B cell (primary cell): ENCODE data around the gene RBMS3. TPM values are rescaled to one million over a fixed set of nuclear protein-coding genes. Genes with fewer than 3 reads are reported as not detected.

ENCODE experiments used
- ATAC-seq: fragments of 200-7000 bp; cut with Tn5 transposase; one replicate; pipeline ENCODE4 v1.10.0; 2021; ENCODE audit warnings: low read depth, mild to moderate bottlenecking, moderate number of reproducible peaks, moderate library complexity
- CTCF ChIA-PET: fragments of 350-600 bp; sonication (Branson Sonifier 250); formaldehyde crosslinking; loops from one replicate; lab custom pipeline; 2021; ENCODE audit warnings: antibody characterized with exemption, inconsistent platforms; lab: Charles Lee
- POLR2A ChIA-PET: fragments of 350-600 bp; sonication (Branson Sonifier 250); formaldehyde crosslinking; loops from one replicate; lab custom pipeline; 2021; ENCODE audit warnings: antibody characterized with exemption; lab: Charles Lee
- DNase-seq: peaks from one replicate; pipeline ENCODE4 v3.0.0; 2013
- H2AFZ ChIP-seq: 2 replicates; pipeline ENCODE4 v1.6.1; 2012; ENCODE audit warnings: mild to moderate bottlenecking, low read depth, low read length; ENCODE audit not compliant: insufficient read depth, poor library complexity, severe bottlenecking
- H3K27ac ChIP-seq, 2 donors: 1 replicate in 1 of 2; 2 replicates in 1 of 2; pipeline ENCODE4 v1.5.1; 2012 to 2013; ENCODE audit warnings: low read length in 2 of 2, mild to moderate bottlenecking in 2 of 2, moderate library complexity in 1 of 2
- H3K27me3 ChIP-seq, 4 experiments: fragments of 200-600 bp in 1 of 4; sonication (generic) in 1 of 4; replicated peaks in 1 of 4; 1 replicate in 2 of 4; 2 replicates in 2 of 4; pipeline versions ENCODE4 v1.6.1 to v1.7.0; 2013 to 2016; ENCODE audit warnings: low read length in 3 of 4, mild to moderate bottlenecking in 2 of 4, mixed read lengths in 1 of 4, moderate library complexity in 1 of 4; ENCODE audit not compliant: insufficient read depth in 4 of 4, control insufficient read depth in 3 of 4; ENCODE audit errors: control extremely low read depth in 1 of 4
- H3K36me3 ChIP-seq, 2 experiments: replicated peaks in 1 of 2; 1 replicate in 1 of 2; 2 replicates in 1 of 2; pipeline versions ENCODE4 v1.6.1 to v1.7.1; 2013; ENCODE audit warnings: low read length in 1 of 2; ENCODE audit not compliant: insufficient read depth in 2 of 2, control insufficient read depth in 1 of 2; ENCODE audit errors: control extremely low read depth in 1 of 2, extremely low read depth in 1 of 2
- H3K4me1 ChIP-seq, 2 donors: fragments of 200-600 bp in 1 of 2; sonication (generic) in 1 of 2; 1 replicate in 1 of 2; 2 replicates in 1 of 2; pipeline versions ENCODE4 v1.5.1 to v1.6.1; 2013 to 2017; ENCODE audit warnings: low read length in 2 of 2; ENCODE audit not compliant: control insufficient read depth in 2 of 2, insufficient read depth in 2 of 2
- H3K4me2 ChIP-seq: replicated peaks from 2 replicates; pipeline ENCODE3; 2012; ENCODE audit warnings: mild to moderate bottlenecking, low read depth, low read length; ENCODE audit not compliant: poor library complexity, severe bottlenecking
- H3K4me3 ChIP-seq, 5 experiments: fragments of 200-600 bp in 1 of 5; sonication (generic) in 1 of 5; 1 replicate in 3 of 5; 2 replicates in 2 of 5; pipeline versions ENCODE4 v1.5.1 to v1.7.0; 2011 to 2016; ENCODE audit warnings: low read length in 4 of 5, mild to moderate bottlenecking in 4 of 5, low read depth in 2 of 5, control low read depth in 1 of 5, moderate library complexity in 1 of 5; ENCODE audit not compliant: insufficient read depth in 1 of 5; ENCODE audit errors: control extremely low read depth in 1 of 5, extremely low read depth in 1 of 5
- H3K79me2 ChIP-seq: fragments of 200-600 bp; sonication (generic); one replicate; pipeline ENCODE4 v1.6.0; 2016; ENCODE audit warnings: low read length; ENCODE audit not compliant: control insufficient read depth, insufficient read depth
- H3K9ac ChIP-seq: fragments of 200-600 bp; sonication (generic); 2 replicates; pipeline ENCODE4 v1.6.1; 2017; ENCODE audit warnings: mild to moderate bottlenecking, low read length, moderate library complexity
- H3K9me3 ChIP-seq, 3 donors: one replicate each; pipeline versions ENCODE4 v1.6.1 to v1.7.1; 2013; ENCODE audit warnings: low read length in 2 of 3; ENCODE audit not compliant: control insufficient read depth in 2 of 3, insufficient read depth in 1 of 3; ENCODE audit errors: control extremely low read depth in 1 of 3
- H4K20me1 ChIP-seq: 2 replicates; pipeline ENCODE4 v1.6.0; 2012; ENCODE audit warnings: mild to moderate bottlenecking, low read length; ENCODE audit not compliant: insufficient read depth, control insufficient read depth, poor library complexity, severe bottlenecking
- H3K27ac Mint-ChIP-seq: one replicate; pipeline ENCODE4 v1.8.0; 2021; ENCODE audit warnings: mixed read lengths
- H3K27me3 Mint-ChIP-seq: one replicate; pipeline ENCODE4 v1.8.0; 2021; ENCODE audit warnings: mixed read lengths
- H3K4me1 Mint-ChIP-seq: one replicate; pipeline ENCODE4 v1.8.0; 2021; ENCODE audit warnings: mixed read lengths
- H3K4me3 Mint-ChIP-seq: one replicate; pipeline ENCODE4 v1.8.0; 2021; ENCODE audit warnings: mixed read lengths
- H3K9me3 Mint-ChIP-seq: one replicate; pipeline ENCODE4 v1.8.0; 2022; ENCODE audit warnings: mixed read lengths; ENCODE audit not compliant: insufficient read depth
- CTCF ChIP-seq: fragments of 200-600 bp; IDR thresholded peaks from one replicate; pipeline ENCODE4 v1.8.0; 2022; ENCODE audit warnings: antibody characterized with exemption, mild to moderate bottlenecking
- EZH2 ChIP-seq: IDR thresholded peaks from 2 replicates; pipeline ENCODE4 v1.6.1; 2012; ENCODE audit warnings: borderline replicate concordance, low read depth, mild to moderate bottlenecking, moderate library complexity, low read length; ENCODE audit not compliant: insufficient read depth, poor library complexity, severe bottlenecking
- WGBS: methylation state at CpG from one replicate; pipeline ENCODE4 v1.1.5; 2013; ENCODE audit warnings: missing lambda C conversion rate; ENCODE audit not compliant: insufficient coverage; 5-methylcytosine and 5-hydroxymethylcytosine counted together
- intact Hi-C: fragments of 100-400 bp; cut with micrococcal nuclease; formaldehyde crosslinking; loops from one replicate; pipeline ENCODE4 v1.10.0; 2022
- polyA plus RNA-seq: library from polyadenylated mRNA; depleted of rRNA; stranded (reverse); fragments of >200 nt; gene quantifications from 2 replicates; pipeline ENCODE4 v1.2.3, GENCODE V29; 2012
- total RNA-seq, 2 donors: library from RNA; stranded (reverse); fragments of 120-200 nt in 1 of 2; gene quantifications; 1 replicate in 1 of 2; 2 replicates in 1 of 2; pipeline versions ENCODE4 v1.2.3 to v1.2.4, GENCODE V29; 2013 to 2022

The RBMS3 gene
- total and polyA plus RNA-seq, 2 donors (not counting 1 experiment from before 2014, with no cell fraction given): not detected

DNA sequence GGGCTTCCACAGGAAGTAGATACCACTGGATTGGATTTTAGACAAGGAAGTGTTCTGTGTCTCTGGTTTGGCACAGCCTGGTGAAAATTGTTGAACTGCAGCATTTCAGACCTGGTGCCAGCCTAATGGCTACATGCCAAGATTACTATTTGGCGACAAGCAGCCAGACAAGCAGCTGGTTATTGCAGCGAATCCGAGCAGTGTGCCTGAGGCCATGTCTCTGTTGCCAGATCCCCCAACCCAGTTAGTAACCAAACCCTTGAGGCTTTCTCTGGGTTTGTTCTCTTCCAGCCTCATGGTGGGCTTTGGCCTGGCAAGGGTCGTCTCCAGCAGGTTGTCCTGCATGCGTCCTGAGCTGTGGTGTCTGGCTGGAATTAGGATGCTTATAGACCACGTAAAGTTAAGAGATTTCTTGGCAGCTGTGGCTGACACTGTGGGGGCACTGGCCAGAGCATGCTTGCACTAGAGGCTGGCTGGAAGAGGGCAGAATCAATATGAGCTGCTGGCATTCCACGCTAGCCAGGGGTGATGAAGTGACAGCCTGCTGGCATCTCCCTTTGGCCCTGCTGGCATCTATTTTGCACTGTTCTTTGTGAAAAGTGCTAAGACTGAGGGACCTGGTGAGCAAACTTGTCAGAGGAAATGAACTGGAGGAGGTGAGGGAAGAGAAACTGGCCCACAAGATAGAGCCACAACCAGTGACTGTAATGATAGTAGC is 172.6 kb downstream of the RBMS3 start:
- H3K27me3 ChIP-seq: no peaks in the 10 kb centered on the region
- no peak overlapping the region for H3K27ac Mint-ChIP-seq
- H3K9me3 ChIP-seq: no peaks in the 10 kb centered on the region
- TF ChIP-seq EZH2 (no peak), CTCF (no peak)
- H4K20me1 ChIP-seq: no peaks in the 10 kb centered on the region
- WGBS: 96% methylated on average over 7 of the region's 7 CpGs
- DNase-seq (no peak), ATAC-seq (no peak)
- H3K27ac ChIP-seq: no peak overlapping the region
- ChIA-PET CTCF (no interaction called here), POLR2A (no interaction called here)
- no peak overlapping the region for H3K4me3 Mint-ChIP-seq
- no peaks in the 10 kb centered on the region for H3K79me2 ChIP-seq
- no peaks in the 10 kb centered on the region for H3K9me3 Mint-ChIP-seq
- H3K4me1 Mint-ChIP-seq: no peaks in the 10 kb centered on the region
- no peak overlapping the region for H3K4me3 ChIP-seq
- H3K9ac ChIP-seq: no peak overlapping the region
- intact Hi-C loops: no loop called here
- H3K4me2 ChIP-seq: no peak overlapping the region
- H2AFZ ChIP-seq: no peak overlapping the region
- H3K36me3 ChIP-seq: no peaks in the 10 kb centered on the region
- no peaks in the 10 kb centered on the region for H3K27me3 Mint-ChIP-seq
- no peaks in the 10 kb centered on the region for H3K4me1 ChIP-seq

DNA sequence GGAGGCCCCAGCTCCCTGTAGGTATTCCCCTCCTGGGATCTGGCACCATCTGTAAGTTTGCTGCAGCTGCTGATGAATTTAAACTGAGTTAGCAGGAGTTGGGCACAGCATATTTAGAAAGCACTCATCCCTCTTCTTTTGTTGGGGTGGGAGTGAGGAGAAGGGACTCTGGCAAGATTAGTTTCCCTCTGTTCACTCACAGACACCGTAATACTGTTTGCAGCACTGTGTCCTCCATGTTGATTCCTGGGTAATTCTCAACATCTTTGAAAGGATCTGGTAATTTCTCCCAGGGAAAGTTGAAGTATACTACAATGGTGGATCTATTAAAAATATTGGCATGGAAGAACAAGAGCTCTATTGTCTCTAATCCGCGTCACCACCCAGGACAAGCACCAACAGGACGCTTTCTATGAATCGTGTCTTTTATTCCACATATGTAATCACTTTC is 173.3 kb downstream of the RBMS3 start:
- Histone ChIP-seq H3K27me3 (no peaks in the 10 kb centered on the region), H3K4me1 (no peaks in the 10 kb centered on the region), H3K79me2 (no peaks in the 10 kb centered on the region), H3K36me3 (no peaks in the 10 kb centered on the region), H3K4me2 (no peak overlapping the region), H3K27ac (no peak overlapping the region), H4K20me1 (no peaks in the 10 kb centered on the region), H2AFZ (no peak overlapping the region), H3K9me3 (no peaks in the 10 kb centered on the region), H3K9ac (no peak overlapping the region), H3K4me3 (no peak overlapping the region)
- intact Hi-C loops: no loop called here
- ChIA-PET CTCF (no interaction called here), POLR2A (no interaction called here)
- H3K27me3 Mint-ChIP-seq: no peaks in the 10 kb centered on the region
- WGBS: 100% methylated on average over 2 of the region's 5 CpGs
- no peak for TF ChIP-seq EZH2
- TF ChIP-seq CTCF: no peak
- no peaks in the 10 kb centered on the region for H3K9me3 Mint-ChIP-seq
- H3K4me1 Mint-ChIP-seq: no peaks in the 10 kb centered on the region
- ATAC-seq: no peak
- H3K27ac Mint-ChIP-seq: no peak overlapping the region
- H3K4me3 Mint-ChIP-seq: no peak overlapping the region
- no peak for DNase-seq
